HepG2 (cell line): Measurements from ENCODE around the gene MYLK2. TPM values are rescaled to one million over a fixed set of nuclear protein-coding genes. Genes with fewer than 3 reads are reported as not detected.

Experiments used
- ATAC-seq: fragments of 200-7000 bp; cut with Tn5 transposase; 3 replicates; pipeline ENCODE4 v1.9.1; 2020; ENCODE audit warnings: mild to moderate bottlenecking, moderate library complexity
- BruUV-seq: library from RNA; stranded (reverse); fragments of 400-500 nt; replicated peaks from 2 replicates; lab custom pipeline; 2021; lab: Mats Ljungman, UMichigan
- CTCF ChIA-PET: fragments of 300-600 bp; formaldehyde crosslinking; extraction: SDS; loops from one replicate; lab custom pipeline; 2021; ENCODE audit warnings: low total read pairs, inconsistent platforms, low intra/inter-chr PET ratio; lab: Yijun Ruan, JAX
- POLR2A ChIA-PET: fragments of 350-600 bp; sonication (Branson Sonifier 250); formaldehyde crosslinking; loops from one replicate; lab custom pipeline; 2020; ENCODE audit warnings: antibody characterized with exemption, inconsistent platforms; lab: Yijun Ruan, JAX
- DNase-seq: peaks from one replicate; pipeline ENCODE4 v3.0.0-alpha.2; 2015; ENCODE audit warnings: low spot score
- FAIRE-seq: peaks from 3 replicates; lab custom pipeline; 2011; peaks lifted over from hg19 to GRCh38; lab: Jason Lieb, UNC
- H2AFZ ChIP-seq: one replicate; pipeline ENCODE4 v1.6.1; 2011; ENCODE audit warnings: low read length, inconsistent platforms
- H3K27ac ChIP-seq: fragments of 300-600 bp; 3 replicates; pipeline ENCODE4 v1.8.0; 2011; ENCODE audit warnings: mixed run types, mild to moderate bottlenecking, mixed read lengths, low read length, inconsistent platforms; ENCODE audit not compliant: insufficient read depth; ENCODE audit errors: extremely low read length
- H3K27me3 ChIP-seq, 2 experiments: fragments of 200-600 bp in 1 of 2; 2 replicates in 1 of 2; 3 replicates in 1 of 2; pipeline versions ENCODE4 v1.6.0 to v1.8.0; 2011; ENCODE audit warnings: low read length in 2 of 2, mild to moderate bottlenecking in 2 of 2, moderate library complexity in 2 of 2, inconsistent platforms in 1 of 2; ENCODE audit not compliant: insufficient read depth in 2 of 2, control insufficient read depth in 1 of 2
- H3K36me3 ChIP-seq, 2 experiments: fragments of 200-600 bp in 1 of 2; replicated peaks in 1 of 2; 2 replicates in 1 of 2; 3 replicates in 1 of 2; pipeline versions ENCODE4 v1.5.1 to v1.8.0; 2011; ENCODE audit warnings: low read length in 2 of 2, inconsistent platforms in 1 of 2; ENCODE audit not compliant: insufficient read depth in 2 of 2, control insufficient read depth in 1 of 2
- H3K4me1 ChIP-seq: 2 replicates; pipeline ENCODE4 v1.5.1; 2012; ENCODE audit warnings: low read length, inconsistent platforms; ENCODE audit not compliant: insufficient read depth
- H3K4me2 ChIP-seq: 2 replicates; pipeline ENCODE4 v1.6.0; 2011; ENCODE audit warnings: low read depth, low read length, inconsistent platforms
- H3K4me3 ChIP-seq, 3 experiments: fragments of 200-600 bp in 1 of 3; sonication (generic), shearing (Covaris generic) in 1 of 3; replicated peaks in 1 of 3; 2 replicates each; pipeline ENCODE4 v1.5.1; 2011 to 2016; ENCODE audit warnings: low read length in 3 of 3, inconsistent platforms in 2 of 3, low read depth in 2 of 3, mild to moderate bottlenecking in 2 of 3, control low read depth in 1 of 3, mixed read lengths in 1 of 3; ENCODE audit not compliant: insufficient read depth in 1 of 3
- H3K79me2 ChIP-seq: one replicate; pipeline ENCODE4 v1.6.1; 2011; ENCODE audit warnings: low read length, inconsistent platforms; ENCODE audit not compliant: insufficient read depth
- H3K9ac ChIP-seq: 2 replicates; pipeline ENCODE4 v1.6.0; 2011; ENCODE audit warnings: mild to moderate bottlenecking, low read depth, low read length, inconsistent platforms; ENCODE audit not compliant: insufficient read depth
- H3K9me3 ChIP-seq: 2 replicates; pipeline ENCODE4 v1.5.1; 2012; ENCODE audit warnings: mild to moderate bottlenecking, low read length
- H4K20me1 ChIP-seq: 2 replicates; pipeline ENCODE4 v1.6.0; 2011; ENCODE audit warnings: inconsistent platforms, mild to moderate bottlenecking, low read length, moderate library complexity; ENCODE audit not compliant: insufficient read depth
- DR1 ChIP-seq: sonication (generic); formaldehyde crosslinking; IDR thresholded peaks from 2 replicates; pipeline ENCODE4 v1.8.0; 2021; ENCODE audit warnings: mild to moderate bottlenecking, missing genetic modification reagents, inconsistent platforms
- GATA4 ChIP-seq: sonication (generic); IDR thresholded peaks from 2 replicates; pipeline ENCODE4 v1.6.1; 2016; ENCODE audit warnings: antibody characterized with exemption, low read depth, borderline replicate concordance
- GATAD2A ChIP-seq: IDR thresholded peaks from 2 replicates; pipeline ENCODE4 v1.6.1; 2016
- MYC ChIP-seq: sonication (generic); formaldehyde crosslinking; IDR thresholded peaks from 2 replicates; pipeline ENCODE4 v1.9.0; 2021; ENCODE audit warnings: missing genetic modification reagents, borderline replicate concordance
- RNF219 ChIP-seq: sonication (generic); formaldehyde crosslinking; IDR thresholded peaks from 2 replicates; pipeline ENCODE4 v1.5.0; 2020; ENCODE audit warnings: mild to moderate bottlenecking, missing genetic modification reagents
- ZBTB33 ChIP-seq: sonication (generic); formaldehyde crosslinking; IDR thresholded peaks from 2 replicates; pipeline ENCODE4 v1.4.0; 2020; ENCODE audit warnings: missing genetic modification reagents
- ZNF20 ChIP-seq: sonication (generic); formaldehyde crosslinking; IDR thresholded peaks from 2 replicates; pipeline ENCODE4 v1.4.0; 2020; ENCODE audit warnings: mild to moderate bottlenecking, moderate library complexity, missing genetic modification reagents
- WGBS: methylation state at CpG from one replicate; pipeline ENCODE4 v1.1.6; 2017; ENCODE audit warnings: low lambda C conversion rate; 5-methylcytosine and 5-hydroxymethylcytosine counted together
- in situ Hi-C: cut with HindIII; loops from 2 replicates; pipeline ENCODE4 v1.10.0; 2017; ENCODE audit warnings: low pct_unique_long_range_greater_than_20kb; ENCODE audit not compliant: extremely low pct_ligation_motif_present
- intact Hi-C: fragments of 100-400 bp; cut with micrococcal nuclease; formaldehyde crosslinking; loops from one replicate; pipeline ENCODE4 v1.10.0; 2022; ENCODE audit not compliant: unreplicated experiment
- polyA plus RNA-seq, 8 experiments: library from polyadenylated mRNA; depleted of rRNA in 3 of 8; stranded (reverse) in 7 of 8; unstranded in 1 of 8; fragments of >200 nt; fragmentation: Illumina TruSeq in 4 of 8; extraction: Trizol in 4 of 8; gene quantifications; 2 replicates each; pipeline versions ENCODE4 v1.2.1 to v1.2.3, GENCODE V29; 2011 to 2016; ENCODE audit warnings: low read depth in 4 of 8, missing spikeins in 1 of 8, mixed read lengths in 1 of 8; ENCODE audit not compliant: insufficient read depth in 1 of 8
- total RNA-seq, 5 experiments: library from RNA; depleted of rRNA; stranded (reverse); fragments of >200 nt; fragmentation: Illumina TruSeq; extraction: Trizol; gene quantifications; 2 replicates each; pipeline ENCODE4 v1.2.3, GENCODE V29; 2016; ENCODE audit warnings: low read depth in 1 of 5

Gene MYLK2
- total and polyA plus RNA-seq, 2 of the 13 experiments (the other 11 are each of a cell fraction or from before 2014, with no cell fraction given), result 0.27 TPM; not detected in 1

GRCh38 chr20:31858760-31859083, 39.6 kb downstream of the MYLK2 start:
- POLR2A ChIA-PET, result interaction anchor here (0.6 kb wide), 1 partner anchor 498 kb away, joined by 3 read pairs; no protein-coding TSS in a partner anchor
- in situ Hi-C loops (loop anchor here (5.0 kb wide), 1 partner anchor 94 kb away; the partner anchor contains the start of gene PDRG1), intact Hi-C loops (no loop called here)
- H3K79me2 ChIP-seq, result no peaks in the 10 kb centered on the region
- ATAC-seq, result no peak
- peaks cover 9 to 52% of the 10 kb centered on the region in 2 experiments; a peak in 4 of 5 replicates for H3K27me3 ChIP-seq
- 2% methylated on average over 3 of the region's 3 CpGs for WGBS
- H3K36me3 ChIP-seq, result no peaks in the 10 kb centered on the region
- H3K27ac ChIP-seq, result no peak overlapping the region
- no peak overlapping the region for H3K4me3 ChIP-seq
- CTCF ChIA-PET, result no interaction called here
- DNase-seq, result no peak
- no peak overlapping the region for H3K4me2 ChIP-seq
- no peaks in the 10 kb centered on the region for H3K9me3 ChIP-seq
- TF ChIP-seq RNF219 (CRISPR knock-in tag), result no peak
- TF ChIP-seq ZNF20, result no peak
- no peak for TF ChIP-seq DR1
- H4K20me1 ChIP-seq, result no peaks in the 10 kb centered on the region
- H2AFZ ChIP-seq, result no peak overlapping the region
- BruUV-seq, result no TSS peak
- H3K9ac ChIP-seq, result no peak overlapping the region
- H3K4me1 ChIP-seq, result peaks cover 15% of the 10 kb centered on the region
- FAIRE-seq, result no peak

DNA sequence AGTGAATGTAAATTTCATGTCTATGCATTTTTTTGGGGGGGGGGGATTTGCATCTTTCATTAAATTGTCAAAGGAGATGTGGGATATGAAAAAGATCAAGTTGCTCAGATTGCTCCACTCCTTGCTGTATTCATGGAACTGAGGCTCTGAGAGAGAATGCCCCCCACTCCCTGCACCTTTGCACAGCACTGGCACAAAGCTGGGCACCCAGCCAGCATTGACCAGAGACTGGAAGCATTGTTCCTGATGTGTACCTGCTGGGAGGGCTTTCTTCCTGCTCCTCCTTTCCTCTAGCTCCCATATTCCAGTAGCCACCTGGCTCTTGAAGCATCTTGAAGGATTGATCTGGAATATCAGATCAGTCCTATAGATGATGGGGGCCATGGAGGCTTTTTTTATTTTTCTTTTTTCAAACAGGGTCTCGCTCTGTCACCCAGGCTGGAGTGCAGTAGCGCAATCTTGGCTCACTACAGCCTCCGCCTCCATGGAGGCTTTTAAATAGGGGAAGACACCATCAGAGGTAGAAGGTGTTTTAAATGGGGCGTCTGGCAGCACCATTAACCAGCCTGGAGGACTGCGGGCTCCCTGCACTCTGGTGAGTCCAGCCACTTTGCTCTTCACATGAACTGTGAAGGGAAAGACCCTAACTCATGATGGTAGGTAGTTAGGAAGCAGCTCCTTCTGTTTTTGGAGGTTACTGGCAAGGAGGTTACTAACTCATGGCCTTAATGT, 40.3 kb downstream of the MYLK2 start:
- no peaks in the 10 kb centered on the region for H3K36me3 ChIP-seq
- ATAC-seq (no peak), FAIRE-seq (no peak), DNase-seq (no peak)
- no peak overlapping the region for H3K4me3 ChIP-seq
- H2AFZ ChIP-seq, result no peak overlapping the region
- CTCF ChIA-PET, result no interaction called here
- no peak overlapping the region for H3K27ac ChIP-seq
- peaks cover 15% of the 10 kb centered on the region for H3K4me1 ChIP-seq
- WGBS, result 73% methylated on average over 5 of the region's 5 CpGs
- H3K9me3 ChIP-seq, result no peaks in the 10 kb centered on the region
- in situ Hi-C loops (loop anchor here (5.0 kb wide), 1 partner anchor 93 kb away; the partner anchor contains the start of gene PDRG1), intact Hi-C loops (no loop called here)
- no peaks in the 10 kb centered on the region for H4K20me1 ChIP-seq
- peaks cover 9 to 52% of the 10 kb centered on the region in 2 experiments; a peak in 4 of 5 replicates for H3K27me3 ChIP-seq
- H3K79me2 ChIP-seq, result no peaks in the 10 kb centered on the region
- no peak overlapping the region for H3K4me2 ChIP-seq
- TF ChIP-seq MYC, result 0 out of 2 replicates have a peak, but pooled peaks have one; percentile 17
- TF ChIP-seq GATA4, result no peak
- no peak for TF ChIP-seq ZBTB33 (CRISPR knock-in tag)
- TF ChIP-seq GATAD2A (CRISPR knock-in tag), result no peak
- POLR2A ChIA-PET, result interaction anchor here (0.6 to 1.3 kb wide), 3 partner anchors 20 to 497 kb away, joined by 3 to 5 read pairs (median 3); partner anchors contain the start of gene PDRG1
- no TSS peak for BruUV-seq
- H3K9ac ChIP-seq, result no peak overlapping the region
